ENCODE results near the gene LRMDA.

DNA sequence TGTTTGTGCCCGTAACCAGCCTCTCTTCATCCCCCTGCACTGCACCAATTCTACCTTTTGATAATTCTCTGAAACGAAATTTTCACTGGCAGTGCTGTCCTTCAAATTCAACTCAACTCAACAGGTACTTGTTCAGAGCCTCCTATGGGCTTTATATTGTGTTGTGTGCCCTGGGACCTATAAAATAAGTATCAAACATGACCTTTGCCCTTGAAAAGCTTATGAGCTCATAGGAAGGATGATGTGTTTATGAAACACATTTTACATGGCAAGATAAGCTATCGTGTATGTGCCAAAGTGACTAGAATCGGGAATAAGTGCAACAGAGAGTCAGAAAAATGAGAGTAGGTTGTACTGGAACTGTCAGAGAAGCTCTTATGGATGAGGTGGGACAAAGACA is 923.5 kb downstream of the LRMDA start:
- TF ChIP-seq POLR2A (IDR thresholded peaks at IDR 0.05), result no peak
- TF ChIP-seq, protein P1, sequence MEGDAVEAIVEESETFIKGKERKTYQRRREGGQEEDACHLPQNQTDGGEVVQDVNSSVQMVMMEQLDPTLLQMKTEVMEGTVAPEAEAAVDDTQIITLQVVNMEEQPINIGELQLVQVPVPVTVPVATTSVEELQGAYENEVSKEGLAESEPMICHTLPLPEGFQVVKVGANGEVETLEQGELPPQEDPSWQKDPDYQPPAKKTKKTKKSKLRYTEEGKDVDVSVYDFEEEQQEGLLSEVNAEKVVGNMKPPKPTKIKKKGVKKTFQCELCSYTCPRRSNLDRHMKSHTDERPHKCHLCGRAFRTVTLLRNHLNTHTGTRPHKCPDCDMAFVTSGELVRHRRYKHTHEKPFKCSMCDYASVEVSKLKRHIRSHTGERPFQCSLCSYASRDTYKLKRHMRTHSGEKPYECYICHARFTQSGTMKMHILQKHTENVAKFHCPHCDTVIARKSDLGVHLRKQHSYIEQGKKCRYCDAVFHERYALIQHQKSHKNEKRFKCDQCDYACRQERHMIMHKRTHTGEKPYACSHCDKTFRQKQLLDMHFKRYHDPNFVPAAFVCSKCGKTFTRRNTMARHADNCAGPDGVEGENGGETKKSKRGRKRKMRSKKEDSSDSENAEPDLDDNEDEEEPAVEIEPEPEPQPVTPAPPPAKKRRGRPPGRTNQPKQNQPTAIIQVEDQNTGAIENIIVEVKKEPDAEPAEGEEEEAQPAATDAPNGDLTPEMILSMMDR (IDR thresholded peaks at IDR 0.05), result no peak

Data from body of pancreas (tissue), 4 donors.